ENCODE results near the gene PDGFD.

The PDGFD gene

DNA sequence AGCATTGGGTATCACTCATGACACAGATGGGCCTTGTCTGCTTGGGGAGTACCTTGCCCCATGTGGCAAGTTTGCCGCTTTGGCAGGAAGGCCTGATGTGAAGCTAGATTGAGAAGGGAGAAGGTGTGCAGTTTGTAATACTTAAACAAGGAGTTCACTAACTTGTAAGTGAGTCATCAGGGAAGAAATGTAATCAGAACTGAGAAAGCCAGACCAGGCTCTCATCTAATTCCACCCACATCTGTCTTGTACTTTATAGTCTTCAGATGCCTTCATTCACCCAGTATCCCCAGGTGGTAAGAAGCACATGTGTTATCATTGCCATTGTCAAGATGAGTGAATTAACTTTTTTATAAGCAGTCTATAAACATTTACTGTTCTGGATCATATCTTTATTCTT is 243.5 kb downstream of the PDGFD start:
- no peak for DNase-seq (ENCODE audit: low spot score)

- DNase-seq (ENCODE audit: low spot score) = no peak
Observed at GRCh38 chr11:103910721-103911120, 253.2 kb downstream of the PDGFD start.

GRCh38 chr11:103907548-103908455 is 256.1 kb downstream of the PDGFD start:
- DNase-seq (ENCODE audit: low spot score) = no peak

DNA sequence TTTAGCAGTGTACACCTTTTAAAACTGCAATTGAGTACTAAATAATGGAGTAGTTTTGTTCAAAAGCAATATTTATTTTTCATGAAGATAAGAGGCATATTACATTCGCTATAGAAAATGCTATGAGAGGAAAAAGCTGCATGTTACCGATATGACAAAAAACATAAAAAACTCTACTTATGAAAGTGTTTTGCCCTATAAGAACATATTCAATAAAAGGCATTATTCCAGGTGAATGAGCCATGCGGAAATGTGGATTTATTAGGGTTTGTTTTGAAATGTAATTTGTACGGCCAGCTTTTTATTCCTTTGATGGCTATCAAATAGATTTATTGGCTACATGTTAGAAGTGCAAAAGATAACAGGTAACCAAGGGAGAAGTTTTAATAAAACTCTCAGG is 256.8 kb downstream of the PDGFD start:
- DNase-seq (ENCODE audit: low spot score) = no peak

GRCh38 chr11:103906291-103906867 is 257.6 kb downstream of the PDGFD start:
- no peak for DNase-seq (ENCODE audit: low spot score)

GRCh38 chr11:103904324-103904667 is 259.7 kb downstream of the PDGFD start:
- no peak for DNase-seq (ENCODE audit: low spot score)

DNA sequence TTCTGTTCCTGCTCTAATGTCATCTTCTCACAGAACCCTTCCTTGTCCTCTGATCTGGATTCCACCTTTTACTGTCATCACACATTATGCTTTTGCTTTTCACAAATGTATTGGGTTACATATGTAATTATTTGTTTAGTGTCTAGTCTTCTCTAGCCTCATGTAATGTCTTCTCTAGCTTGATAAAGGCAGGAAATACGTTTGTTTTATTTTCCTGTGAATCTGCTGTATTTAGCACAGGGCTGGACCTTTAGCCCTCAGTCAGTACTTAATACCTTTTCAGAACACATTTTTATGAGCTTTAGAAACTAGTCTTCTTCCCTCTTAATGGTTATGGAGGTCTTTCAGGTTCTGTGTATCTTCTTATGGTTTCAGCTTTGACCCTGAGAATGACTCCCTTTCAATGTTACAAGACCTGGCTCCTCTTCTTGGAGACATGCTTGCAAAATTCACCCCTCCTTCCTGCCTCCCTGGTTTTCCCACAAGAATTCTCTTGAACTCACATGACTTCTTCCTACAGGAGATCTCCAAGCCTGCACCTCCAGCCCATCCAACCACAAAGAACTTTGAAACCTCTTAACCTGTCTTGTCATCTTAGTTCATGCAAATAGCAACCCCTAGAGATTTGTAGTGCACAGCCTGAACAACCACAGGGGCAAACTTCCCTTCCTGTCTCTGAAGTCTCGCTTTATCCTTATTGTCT is 260.2 kb downstream of the PDGFD start:
- no peak for DNase-seq (ENCODE audit: low spot score)

DNA sequence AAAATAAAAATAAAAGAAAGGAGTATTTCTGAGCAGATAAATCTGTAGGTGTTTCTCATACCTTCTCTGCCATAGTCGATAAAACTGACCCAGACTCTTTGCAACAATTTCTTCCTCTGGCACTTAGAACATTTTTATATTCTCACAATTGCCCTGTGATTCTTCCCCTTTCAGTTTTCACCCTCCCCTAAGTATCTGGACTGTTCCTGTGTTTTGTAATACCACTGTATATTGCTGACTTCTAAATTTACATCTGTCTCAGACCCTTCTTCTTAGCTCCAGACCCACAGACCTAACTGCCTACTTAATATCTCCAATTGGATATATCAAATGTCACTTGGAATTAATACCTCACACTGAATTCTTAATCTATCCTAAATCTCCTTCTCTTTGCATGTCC is 261.0 kb downstream of the PDGFD start:
- no peak for DNase-seq (ENCODE audit: low spot score)

DNA sequence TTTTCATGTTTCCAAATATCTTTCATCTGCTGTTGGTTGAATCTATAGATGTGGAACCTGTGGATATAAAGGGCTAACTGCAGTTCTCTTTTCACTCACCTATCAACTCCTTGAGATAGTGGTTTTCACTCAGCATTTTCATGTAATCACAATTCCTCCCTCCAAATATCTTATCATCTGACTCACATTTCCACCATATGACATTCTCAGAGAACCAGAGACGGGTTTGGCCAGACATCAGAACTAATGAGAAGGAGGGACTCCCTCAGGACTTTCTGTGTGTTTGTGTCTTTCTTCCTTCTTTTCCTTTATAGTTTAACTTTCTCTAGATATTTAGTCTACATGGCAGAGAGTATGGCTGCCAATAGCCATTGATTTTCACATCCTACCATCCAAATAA is 262.3 kb downstream of the PDGFD start:
- DNase-seq (ENCODE audit: low spot score) = no peak

DNA sequence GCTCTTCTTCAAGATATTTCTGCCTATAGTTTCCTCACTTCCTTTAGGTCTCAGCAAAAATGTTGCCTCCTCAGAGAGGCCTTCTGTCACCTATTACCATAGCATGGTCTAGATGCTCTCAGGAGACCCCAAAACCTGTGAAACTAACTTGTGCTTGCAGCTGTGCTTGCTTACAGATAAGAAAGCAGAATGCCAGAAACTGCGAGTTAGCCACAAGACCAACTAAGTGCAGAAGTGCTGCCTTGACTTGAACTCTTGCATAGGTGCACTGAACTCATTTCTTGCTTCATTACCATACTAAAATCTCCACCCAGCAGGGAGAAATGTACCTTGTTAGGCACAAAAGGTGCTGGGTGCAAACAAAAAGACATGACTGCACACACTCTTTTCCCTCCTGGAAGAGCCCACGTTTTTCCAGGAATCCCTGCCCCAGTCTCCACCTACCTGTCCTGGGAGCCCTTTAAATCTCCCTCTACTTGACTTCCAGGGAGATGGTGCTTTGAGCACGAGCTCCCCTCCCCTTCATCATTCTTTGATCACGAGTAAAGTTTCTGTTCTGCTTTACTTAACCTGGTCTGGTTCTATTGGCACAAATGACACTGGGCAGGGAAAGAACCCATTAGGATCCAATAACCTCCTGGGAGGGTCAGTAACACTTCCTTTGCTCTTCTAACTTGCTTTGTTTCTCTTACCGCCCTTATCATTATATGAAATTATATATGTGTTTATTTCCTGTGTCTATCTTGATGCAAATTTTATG is 265.2 kb downstream of the PDGFD start:
- DNase-seq (ENCODE audit: low spot score) = no peak

DNA sequence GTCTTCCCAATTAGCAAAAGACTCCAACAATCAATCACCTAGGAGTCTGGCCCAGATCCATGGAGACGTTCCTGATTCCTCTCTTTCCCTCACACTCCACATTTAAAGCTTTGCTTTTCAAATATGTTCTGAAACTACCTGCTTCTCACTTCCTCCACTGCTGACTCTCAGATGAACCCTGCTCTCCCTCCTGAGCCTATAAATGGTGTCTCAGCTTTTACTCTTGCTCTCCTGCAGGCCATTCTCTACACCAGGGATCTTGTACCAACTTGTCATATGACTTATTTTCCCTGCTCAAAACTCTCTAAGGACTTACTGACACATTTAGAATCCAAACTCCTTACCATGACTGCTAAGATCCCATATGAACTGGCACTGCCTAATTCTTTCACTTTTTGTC is 265.9 kb downstream of the PDGFD start:
- DNase-seq (ENCODE audit: low spot score) = no peak

DNA sequence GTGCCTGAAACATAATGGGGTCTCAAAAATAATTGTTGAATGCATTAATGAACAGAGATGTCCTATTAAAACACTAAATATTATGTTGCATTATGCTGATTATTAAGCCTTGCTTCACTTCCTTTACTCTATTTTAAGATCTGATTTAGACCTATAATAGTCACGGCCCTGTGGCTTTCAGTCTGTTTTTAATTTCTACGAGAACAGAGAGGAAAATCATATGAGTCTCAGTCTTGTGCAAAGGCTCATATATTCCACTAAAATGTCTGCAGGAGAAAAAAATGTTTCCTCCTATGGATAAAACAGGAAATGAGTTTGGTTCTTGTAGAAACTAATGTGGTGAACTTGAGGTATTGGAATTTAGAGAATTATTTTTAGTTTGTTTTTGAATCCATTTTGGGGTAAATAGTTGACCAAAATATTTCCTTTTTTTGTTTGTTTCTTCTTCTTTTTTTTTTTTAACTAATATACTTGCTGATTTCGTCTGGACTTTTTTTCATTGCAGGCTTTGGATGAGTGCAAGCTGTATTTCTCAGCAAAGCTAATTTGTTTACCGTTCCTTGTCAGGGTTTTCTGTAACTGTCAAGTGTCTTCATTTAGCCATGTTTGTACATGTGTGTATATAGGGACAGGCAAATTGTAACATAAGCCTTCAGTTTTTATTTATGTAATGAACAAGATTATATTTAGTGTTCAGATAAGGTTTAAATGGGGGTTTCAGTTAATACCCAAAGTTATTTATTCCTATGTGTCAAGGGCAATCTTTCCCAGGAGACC is 266.6 kb downstream of the PDGFD start:
- DNase-seq (ENCODE audit: low spot score) = no peak

DNA sequence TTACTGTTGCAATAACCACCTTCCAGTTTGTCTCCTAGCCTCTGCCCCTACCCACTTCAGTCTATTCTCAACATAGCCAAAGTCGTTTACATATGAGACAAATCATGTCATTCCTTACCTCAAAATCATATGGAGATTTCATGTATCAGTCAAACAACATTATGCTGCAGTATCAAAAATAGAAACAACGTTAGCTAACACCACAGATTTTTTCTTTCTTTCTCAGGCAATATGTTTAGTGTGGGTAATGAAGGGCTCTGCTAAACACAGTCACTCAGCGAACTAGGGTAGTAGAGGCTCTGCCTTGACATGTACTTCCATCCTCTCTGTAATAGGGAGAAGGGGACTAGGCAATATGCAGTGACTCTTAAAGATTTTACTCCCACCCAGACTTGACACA is 268.8 kb downstream of the PDGFD start:
- no peak for DNase-seq (ENCODE audit: low spot score)

DNA sequence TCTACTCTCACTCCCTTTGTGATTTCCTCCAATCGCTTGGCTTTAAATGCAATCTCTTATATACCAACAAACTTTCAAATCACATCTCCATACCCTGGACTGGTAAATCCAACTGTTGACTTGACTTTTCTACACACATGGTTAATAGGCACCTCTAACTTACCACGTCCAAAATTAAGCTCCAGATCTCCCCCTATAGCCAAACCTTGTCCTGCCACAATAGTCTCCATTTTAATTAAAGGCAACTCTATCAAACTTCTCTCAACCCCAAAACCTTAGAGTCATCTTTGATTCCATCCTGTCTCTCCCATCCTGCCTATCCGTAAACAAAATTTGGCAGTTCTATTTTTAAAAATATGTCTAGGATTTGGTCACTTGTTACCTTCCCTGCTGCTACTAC is 269.3 kb downstream of the PDGFD start:
- DNase-seq (ENCODE audit: low spot score) = no peak

DNA sequence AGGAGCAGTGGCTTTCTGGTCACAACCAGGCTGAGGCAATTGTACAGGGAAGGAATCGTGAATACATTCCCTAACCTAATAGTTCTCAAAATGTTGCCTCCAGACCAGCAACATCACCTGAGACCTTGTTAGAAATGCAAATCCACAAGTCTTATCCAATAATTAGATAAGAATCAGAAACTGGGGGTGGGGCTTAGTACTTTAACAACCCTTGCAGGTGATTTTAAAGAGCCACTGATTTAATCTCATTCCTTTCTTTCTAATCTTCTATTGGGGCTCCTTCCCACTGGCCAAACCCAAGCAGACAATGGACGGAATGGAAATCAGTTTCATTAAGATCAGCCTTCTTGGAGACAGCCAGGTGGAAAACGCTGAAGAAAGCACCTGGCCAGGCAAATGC is 269.9 kb downstream of the PDGFD start:
- no peak for DNase-seq (ENCODE audit: low spot score)

- DNase-seq (ENCODE audit: low spot score) = no peak
Observed at GRCh38 chr11:103893371-103893770, 270.6 kb downstream of the PDGFD start.

GRCh38 chr11:103892603-103893002 is 271.3 kb downstream of the PDGFD start:
- no peak for DNase-seq (ENCODE audit: low spot score)

DNA sequence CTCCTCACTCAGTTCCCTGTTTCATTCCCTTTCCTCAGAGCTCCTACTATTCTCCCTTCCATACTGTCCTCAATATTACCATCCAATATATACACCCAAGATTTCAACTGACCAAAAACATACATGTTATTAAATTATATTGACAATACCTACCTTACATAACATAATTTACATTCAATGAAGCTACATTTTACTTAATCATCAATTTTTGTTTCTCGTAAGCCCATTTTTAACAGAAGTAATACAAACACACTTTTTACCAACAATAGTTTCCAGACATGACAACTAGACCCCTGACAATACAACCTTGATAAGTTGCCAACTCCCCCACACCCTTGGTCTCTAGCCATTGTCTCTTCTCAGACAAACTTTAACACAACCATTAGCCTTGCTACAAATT is 273.3 kb downstream of the PDGFD start:
- DNase-seq (ENCODE audit: low spot score) = no peak

GRCh38 chr11:103889679-103890078 is 274.3 kb downstream of the PDGFD start:
- no peak for DNase-seq (ENCODE audit: low spot score)

DNA sequence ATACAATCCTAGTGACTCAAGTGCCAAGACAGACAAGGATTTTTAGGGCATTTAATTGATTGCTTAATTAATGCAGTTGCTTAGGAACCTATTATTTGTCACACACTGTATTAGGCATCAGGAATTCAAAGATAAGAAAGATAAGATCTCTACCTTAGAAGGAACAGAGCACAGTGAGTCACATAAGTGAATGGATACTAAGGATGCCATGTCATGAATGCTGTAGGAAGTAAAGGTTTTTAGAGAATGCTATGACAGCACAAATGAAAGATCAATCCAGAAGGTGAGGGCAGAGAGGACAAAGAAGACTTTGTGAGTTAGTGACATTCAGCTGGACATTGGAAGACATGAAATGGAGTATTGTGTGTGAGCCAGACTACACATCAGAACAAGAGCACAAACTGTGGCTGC is 275.4 kb downstream of the PDGFD start:
- DNase-seq (ENCODE audit: low spot score) = no peak

DNA sequence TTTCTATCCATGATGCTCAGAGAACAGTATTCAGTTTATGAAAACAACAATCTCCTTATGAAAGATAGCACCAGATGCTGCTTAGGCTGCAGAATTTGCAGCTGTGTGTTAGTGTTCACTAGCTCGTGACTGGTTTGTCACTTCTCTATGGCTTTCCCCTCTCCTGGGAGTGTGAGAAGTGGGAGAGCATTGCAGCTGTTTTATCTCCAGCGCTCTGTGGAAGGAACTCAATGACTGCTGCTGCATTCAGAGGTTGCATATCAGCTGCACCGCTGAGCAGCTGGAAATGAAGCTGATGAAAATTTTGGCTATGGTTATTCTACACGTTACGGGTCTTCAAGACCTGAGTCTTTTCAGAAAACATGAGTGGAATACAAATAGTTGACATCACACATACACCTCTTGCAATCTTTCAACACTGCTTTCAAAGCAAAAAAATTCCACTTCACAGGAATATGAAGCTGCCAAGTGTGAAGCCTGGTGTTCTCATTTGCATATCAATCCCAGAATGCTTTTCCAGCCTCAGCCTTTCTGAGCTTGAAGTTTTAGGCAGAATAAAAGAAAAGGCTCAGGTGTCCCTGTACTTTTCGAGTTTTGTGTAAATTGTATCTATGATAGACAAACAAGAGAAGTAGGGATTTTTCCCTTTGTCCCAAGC is 276.8 kb downstream of the PDGFD start:
- no peak for DNase-seq (ENCODE audit: low spot score)
